Aorta (tissue), 5 donors: ENCODE measurements around the gene SLC47A1. TPM values are rescaled to one million over a fixed set of nuclear protein-coding genes. Genes with fewer than 3 reads are reported as not detected.

ENCODE experiments used
- ATAC-seq: fragments of 200-7000 bp; cut with Tn5 transposase; one replicate; pipeline ENCODE4 v1.9.1; 2022; ENCODE audit warnings: moderate library complexity; ENCODE audit not compliant: low FRiP score
- DNase-seq, 2 donors: peaks; one replicate each; pipeline ENCODE4 v3.0.0-alpha.2; 2020
- H3K27ac ChIP-seq, 2 donors: one replicate each; pipeline ENCODE4 v1.5.1; 2013; ENCODE audit warnings: low read length in 2 of 2, mild to moderate bottlenecking in 2 of 2, moderate library complexity in 2 of 2, control low read depth in 1 of 2, inconsistent platforms in 1 of 2, low read depth in 1 of 2
- H3K27me3 ChIP-seq, 2 donors: one replicate each; pipeline ENCODE4 v1.6.1; 2013; ENCODE audit warnings: control low read depth in 1 of 2, low read length in 1 of 2, mild to moderate bottlenecking in 1 of 2, moderate library complexity in 1 of 2; ENCODE audit not compliant: insufficient read depth in 2 of 2, control insufficient read depth in 1 of 2
- H3K36me3 ChIP-seq, 2 donors: one replicate each; pipeline ENCODE4 v1.6.1; 2013; ENCODE audit warnings: control low read depth in 1 of 2, low read length in 1 of 2, mild to moderate bottlenecking in 1 of 2; ENCODE audit not compliant: insufficient read depth in 2 of 2, control insufficient read depth in 1 of 2
- H3K4me1 ChIP-seq, 2 donors: one replicate each; pipeline ENCODE4 v1.6.1; 2013; ENCODE audit warnings: low read length in 2 of 2, control low read depth in 1 of 2, mild to moderate bottlenecking in 1 of 2, moderate library complexity in 1 of 2; ENCODE audit not compliant: insufficient read depth in 2 of 2, control insufficient read depth in 1 of 2
- H3K4me3 ChIP-seq, 2 donors: one replicate each; pipeline ENCODE4 v1.5.1; 2013; ENCODE audit warnings: low read length in 2 of 2, control low read depth in 1 of 2, mild to moderate bottlenecking in 1 of 2
- H3K9me3 ChIP-seq: one replicate; pipeline ENCODE4 v1.6.1; 2013; ENCODE audit warnings: mild to moderate bottlenecking, low read length; ENCODE audit not compliant: control insufficient read depth
- WGBS, 2 donors: extraction: QIAGEN DNeasy Blood & Tissue Kit; methylation state at CpG; one replicate each; pipeline ENCODE4 v1.1.7; 2013; 5-methylcytosine and 5-hydroxymethylcytosine counted together
- intact Hi-C, 2 donors: fragments of 100-400 bp; cut with DNase I; formaldehyde crosslinking; loops; one replicate each; pipeline versions ENCODE4 v1.14.2 to v1.15.0; 2022
- polyA plus RNA-seq, 2 donors: library from polyadenylated mRNA; stranded (reverse); fragments of 200-250 nt; gene quantifications; one replicate each; pipeline ENCODE4 v1.2.3, GENCODE V29; 2013
- total RNA-seq, 2 donors: library from RNA; stranded (reverse); fragmentation: NEBNext Ultra II Directional; extraction: Animal tissue kit (Norgen Biotek cat#: 25700); gene quantifications; one replicate each; pipeline ENCODE4 v1.2.1, GENCODE V29; 2021
- donor health status: healthy with polysubstance abuse.
- donor health status: Bipolar disorder and iron deficiency.
- donor health status: DM: no; HTN: no; CAD: no.
- donor health status: DM: no; HTN: no; CAD: no.
- donor health status: DM: yes; HTN: yes; CAD: no.

Gene SLC47A1
- total and polyA plus RNA-seq, 4 donors: 3.9 to 7.3 (median 5.8) TPM

DNA sequence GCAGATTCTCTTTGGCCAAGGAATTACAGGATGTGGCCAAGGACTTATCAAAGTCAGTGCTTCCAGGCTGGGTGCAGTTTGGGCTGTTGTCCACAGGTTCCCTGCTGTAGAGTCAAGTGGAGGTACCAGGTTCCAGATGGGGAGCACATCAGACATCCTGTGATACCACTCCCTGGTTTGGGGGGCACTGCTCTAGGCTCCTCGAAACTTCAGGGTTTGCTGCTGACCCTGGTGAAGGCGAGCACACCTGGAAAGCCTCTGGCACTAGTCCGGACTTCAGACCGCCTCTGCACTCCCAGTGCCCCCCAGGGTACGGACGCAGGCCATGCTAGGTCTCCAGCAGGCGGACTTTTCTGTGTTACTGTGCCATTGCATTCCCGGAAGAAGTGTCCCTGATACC is 10.7 kb downstream of the SLC47A1 start:
- 97 to 98% methylated on average over 8 of the region's 8 CpGs for WGBS, 2 donors
- Histone ChIP-seq H3K4me3 (no peak overlapping the region), H3K9me3 (no peaks in the 10 kb centered on the region), H3K4me1 (no peaks in the 10 kb centered on the region), H3K36me3 (no peaks in the 10 kb centered on the region), H3K27ac (no peak overlapping the region), H3K27me3 (no peaks in the 10 kb centered on the region)
- ATAC-seq: no peak
- no peak for DNase-seq
- intact Hi-C loops: no loop called here

GRCh38 chr17:19546289-19547065 is 12.8 kb downstream of the SLC47A1 start:
- ATAC-seq (no peak), DNase-seq (peak; percentile 66 to 78)
- Histone ChIP-seq H3K4me3 (no peak overlapping the region), H3K4me1 (no peaks in the 10 kb centered on the region), H3K36me3 (no peaks in the 10 kb centered on the region), H3K27ac (no peak overlapping the region), H3K9me3 (no peaks in the 10 kb centered on the region), H3K27me3 (no peaks in the 10 kb centered on the region)
- intact Hi-C loops: loop anchor here in 1 of 2 donors (5.0 kb wide), 1 partner anchor 34 kb away; no protein-coding TSS in a partner anchor
- WGBS, 2 donors: 52 to 61% methylated on average over 6 of the region's 6 CpGs

DNA sequence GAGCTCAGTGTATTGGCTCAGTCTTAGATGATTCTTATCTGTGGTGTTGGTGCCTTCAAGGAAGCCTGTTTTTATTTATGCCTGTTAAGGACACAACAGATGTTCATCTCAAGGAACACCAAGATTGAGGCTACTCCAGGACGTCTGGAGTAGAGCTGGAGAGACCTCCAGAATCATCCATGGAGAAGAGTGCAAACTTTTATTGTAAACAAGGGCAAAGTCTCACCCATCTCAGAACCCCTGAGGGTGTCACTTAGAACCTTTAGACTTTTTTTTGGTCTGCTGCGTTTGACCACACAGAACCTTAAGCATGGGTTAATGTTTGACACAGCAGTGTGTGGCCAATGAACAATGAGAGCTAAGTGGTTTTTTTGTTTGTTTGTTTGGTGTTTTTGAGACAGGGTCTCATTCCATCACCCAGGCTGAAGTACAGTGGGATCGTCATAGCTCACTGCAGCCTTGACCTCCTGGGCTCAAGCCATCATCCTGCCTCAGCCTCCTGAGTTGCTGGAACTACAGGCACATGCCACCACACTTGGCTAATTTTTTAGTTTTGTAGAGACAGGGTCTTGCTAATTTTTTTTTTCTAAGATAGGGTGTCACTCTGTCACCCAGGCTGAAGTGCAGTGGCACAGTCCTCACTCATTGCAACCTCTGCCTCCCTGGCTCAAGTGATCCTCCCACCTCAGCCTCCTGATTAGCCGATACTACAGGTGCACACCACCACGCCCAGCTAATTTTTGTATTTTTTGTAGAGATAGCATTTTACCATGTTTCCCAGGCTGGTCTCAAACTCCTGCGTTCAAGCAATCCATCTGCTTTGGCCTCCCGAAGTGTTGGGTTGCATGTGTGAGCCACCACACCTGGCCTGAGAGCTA is 16.3 kb downstream of the SLC47A1 start:
- 94 to 95% methylated on average over 7 of the region's 7 CpGs for WGBS, 2 donors
- Histone ChIP-seq H3K27me3 (no peaks in the 10 kb centered on the region), H3K4me3 (no peak overlapping the region), H3K27ac (no peak overlapping the region), H3K36me3 (no peaks in the 10 kb centered on the region), H3K9me3 (no peaks in the 10 kb centered on the region), H3K4me1 (peaks cover 0 to 6% of the 10 kb centered on the region in 2 donors)
- ATAC-seq: no peak
- no peak for DNase-seq
- intact Hi-C loops: loop anchor here in 1 of 2 donors (5.0 kb wide), 1 partner anchor 38 kb away; no protein-coding TSS in a partner anchor

DNA sequence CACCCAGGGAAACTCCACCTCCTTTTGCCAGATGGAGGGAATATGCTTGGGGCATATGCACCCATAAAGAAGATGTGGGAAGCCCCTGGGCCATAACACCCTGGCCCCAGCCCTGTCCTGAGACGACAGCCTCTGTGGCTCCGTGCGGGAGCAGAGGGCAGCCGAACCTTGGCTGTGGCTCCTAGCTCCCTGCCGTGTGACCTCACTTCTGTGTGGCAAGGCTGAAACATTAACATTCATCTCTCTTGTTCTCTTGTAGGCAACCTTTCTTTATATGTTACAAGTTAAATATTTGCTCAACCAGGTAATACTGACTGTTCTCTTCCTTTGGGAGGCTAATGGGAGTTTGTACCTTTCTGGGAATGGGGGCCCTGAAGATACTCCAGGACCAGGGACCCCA is 17.5 kb downstream of the SLC47A1 start:
- intact Hi-C loops: no loop called here
- Histone ChIP-seq H3K27ac (peak overlapping the region; percentile 10 to 25), H3K9me3 (no peaks in the 10 kb centered on the region), H3K4me1 (peaks cover 0 to 6% of the 10 kb centered on the region in 2 donors), H3K36me3 (no peaks in the 10 kb centered on the region), H3K4me3 (no peak overlapping the region), H3K27me3 (no peaks in the 10 kb centered on the region)
- no peak for DNase-seq
- 3 to 8% methylated on average over 5 of the region's 5 CpGs for WGBS, 2 donors
- peak; percentile 40 for ATAC-seq

- ATAC-seq: peak; percentile 42
- Histone ChIP-seq H3K4me1 (peaks cover 0 to 6% of the 10 kb centered on the region in 2 donors), H3K27me3 (no peaks in the 10 kb centered on the region), H3K36me3 (no peaks in the 10 kb centered on the region), H3K27ac (peak overlapping the region in 1 of 2 donors; percentile 25), H3K9me3 (no peaks in the 10 kb centered on the region), H3K4me3 (no peak overlapping the region)
- no peak for DNase-seq
- 2 to 9% methylated on average over 9 of the region's 9 CpGs for WGBS, 2 donors
- intact Hi-C loops: no loop called here
Measured at GRCh38 chr17:19551591-19552148, 18.0 kb downstream of the SLC47A1 start.

GRCh38 chr17:19553036-19553435 is 19.4 kb downstream of the SLC47A1 start:
- 91 to 95% methylated on average over 8 of the region's 8 CpGs for WGBS, 2 donors
- H3K4me1 ChIP-seq: peaks cover 0 to 6% of the 10 kb centered on the region in 2 donors
- no peaks in the 10 kb centered on the region for H3K9me3 ChIP-seq
- peaks cover 0 to under 1% of the 10 kb centered on the region in 2 donors for H3K36me3 ChIP-seq
- ATAC-seq (no peak), DNase-seq (no peak)
- intact Hi-C loops: no loop called here
- no peaks in the 10 kb centered on the region for H3K27me3 ChIP-seq
- no peak overlapping the region for H3K4me3 ChIP-seq
- no peak overlapping the region for H3K27ac ChIP-seq

GRCh38 chr17:19554393-19554792 is 20.7 kb downstream of the SLC47A1 start:
- Histone ChIP-seq H3K9me3 (no peaks in the 10 kb centered on the region), H3K4me1 (peaks cover 0 to 6% of the 10 kb centered on the region in 2 donors), H3K36me3 (peaks cover 0 to 4% of the 10 kb centered on the region in 2 donors), H3K27me3 (no peaks in the 10 kb centered on the region), H3K4me3 (no peak overlapping the region), H3K27ac (no peak overlapping the region)
- intact Hi-C loops: no loop called here
- DNase-seq (no peak), ATAC-seq (no peak)
- WGBS, 2 donors: 26 to 32% methylated on average over 9 of the region's 9 CpGs

GRCh38 chr17:19555746-19556145 is 22.1 kb downstream of the SLC47A1 start:
- Histone ChIP-seq H3K4me3 (no peak overlapping the region), H3K27ac (no peak overlapping the region), H3K36me3 (peaks cover 0 to 4% of the 10 kb centered on the region in 2 donors), H3K4me1 (peaks cover 0 to 6% of the 10 kb centered on the region in 2 donors), H3K27me3 (no peaks in the 10 kb centered on the region), H3K9me3 (no peaks in the 10 kb centered on the region)
- WGBS, 2 donors: 96 to 99% methylated on average over 11 of the region's 11 CpGs
- intact Hi-C loops: no loop called here
- ATAC-seq: no peak
- DNase-seq: no peak
